Measurements from ENCODE around the gene OR6Y1. TPM values are rescaled to one million over a fixed set of nuclear protein-coding genes. Genes with fewer than 3 reads are reported as not detected.

OR6Y1 gene
- total RNA-seq, 1 donor: not detected

DNA sequence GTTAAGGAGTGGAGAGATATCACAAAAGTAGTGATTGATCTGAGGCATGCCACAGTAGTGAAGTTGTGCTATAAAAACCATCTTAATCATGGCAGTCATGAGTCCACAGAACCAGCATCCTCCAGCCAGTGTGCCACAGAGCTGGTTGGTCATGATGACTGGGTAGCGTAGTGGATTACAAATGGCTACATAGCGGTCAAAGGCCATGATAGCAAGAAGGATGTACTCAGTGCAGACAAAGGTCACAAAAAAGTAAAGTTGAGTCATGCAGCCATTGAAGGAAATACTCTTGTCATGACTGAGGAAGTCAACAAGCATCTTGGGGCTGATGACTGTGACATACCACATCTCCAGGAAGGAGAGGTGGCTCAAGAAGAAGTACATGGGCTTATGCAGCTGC lies 6.7 kb downstream of the OR6Y1 start:
- Histone ChIP-seq H3K27ac (ENCODE audit: low read depth, low read length) (no peak overlapping the region), H3K27me3 (ENCODE audit: insufficient read depth, low read length) (no peaks in the 10 kb centered on the region), H3K36me3 (ENCODE audit: insufficient read depth, low read length) (no peaks in the 10 kb centered on the region), H3K79me2 (ENCODE audit: insufficient read depth, low read length) (no peaks in the 10 kb centered on the region), H3K9me3 (ENCODE audit: low read depth, low read length) (no peaks in the 10 kb centered on the region), H3K4me2 (ENCODE audit: insufficient read depth, low read length) (no peak overlapping the region), H3K4me1 (ENCODE audit: insufficient read depth, low read length) (no peaks in the 10 kb centered on the region), H2AFZ (ENCODE audit: low read length) (no peak overlapping the region), H4K20me1 (ENCODE audit: insufficient read depth, low read length) (no peaks in the 10 kb centered on the region), H3K4me3 (ENCODE audit: insufficient read depth, low read length) (no peak overlapping the region)
- no peak for TF ChIP-seq CTCF (IDR thresholded peaks at IDR 0.05; ENCODE audit: extremely low read depth, low read depth, low read length)
- no peak for DNase-seq (ENCODE audit: insufficient read length, low spot score, missing footprints)

DNA sequence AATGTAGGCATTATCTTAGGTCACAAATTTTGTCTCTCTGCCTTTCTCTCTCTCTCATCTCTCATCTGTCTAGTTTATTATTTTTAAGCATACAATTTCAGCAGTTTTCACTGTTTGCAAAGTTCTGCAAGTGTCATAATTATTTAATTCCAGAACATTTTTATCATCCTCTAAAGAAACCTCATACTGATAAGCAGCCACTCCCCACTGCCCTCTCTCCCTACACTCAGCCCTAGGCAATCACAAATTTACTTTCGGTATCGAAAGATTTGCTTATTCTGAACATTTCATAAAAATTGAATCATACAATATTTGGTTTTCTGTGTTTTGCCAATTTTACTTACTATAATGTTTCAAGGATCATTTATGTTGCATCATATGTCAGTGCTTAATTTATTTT lies 16.6 kb downstream of the OR6Y1 start:
- H4K20me1 ChIP-seq (ENCODE audit: insufficient read depth, low read length): no peaks in the 10 kb centered on the region
- no peak for TF ChIP-seq CTCF (IDR thresholded peaks at IDR 0.05; ENCODE audit: extremely low read depth, low read depth, low read length)
- no peak for DNase-seq (ENCODE audit: insufficient read length, low spot score, missing footprints)
- no peaks in the 10 kb centered on the region for H3K9me3 ChIP-seq (ENCODE audit: low read depth, low read length)
- no peak overlapping the region for H3K27ac ChIP-seq (ENCODE audit: low read depth, low read length)
- no peaks in the 10 kb centered on the region for H3K79me2 ChIP-seq (ENCODE audit: insufficient read depth, low read length)
- H3K36me3 ChIP-seq (ENCODE audit: insufficient read depth, low read length): no peaks in the 10 kb centered on the region
- no peak overlapping the region for H3K4me2 ChIP-seq (ENCODE audit: insufficient read depth, low read length)
- no peaks in the 10 kb centered on the region for H3K4me1 ChIP-seq (ENCODE audit: insufficient read depth, low read length)
- no peak overlapping the region for H3K4me3 ChIP-seq (ENCODE audit: insufficient read depth, low read length)
- H3K27me3 ChIP-seq (ENCODE audit: insufficient read depth, low read length): no peaks in the 10 kb centered on the region
- no peak overlapping the region for H2AFZ ChIP-seq (ENCODE audit: low read length)

GRCh38 chr1:158534496-158534895 lies 19.7 kb downstream of the OR6Y1 start:
- H3K9me3 ChIP-seq (ENCODE audit: low read depth, low read length): no peaks in the 10 kb centered on the region
- no peaks in the 10 kb centered on the region for H3K36me3 ChIP-seq (ENCODE audit: insufficient read depth, low read length)
- no peak overlapping the region for H3K4me2 ChIP-seq (ENCODE audit: insufficient read depth, low read length)
- no peak overlapping the region for H3K4me3 ChIP-seq (ENCODE audit: insufficient read depth, low read length)
- H2AFZ ChIP-seq (ENCODE audit: low read length): no peak overlapping the region
- H4K20me1 ChIP-seq (ENCODE audit: insufficient read depth, low read length): no peaks in the 10 kb centered on the region
- no peak for DNase-seq (ENCODE audit: insufficient read length, low spot score, missing footprints)
- no peak overlapping the region for H3K27ac ChIP-seq (ENCODE audit: low read depth, low read length)
- H3K79me2 ChIP-seq (ENCODE audit: insufficient read depth, low read length): no peaks in the 10 kb centered on the region
- H3K4me1 ChIP-seq (ENCODE audit: insufficient read depth, low read length): no peaks in the 10 kb centered on the region
- no peak for TF ChIP-seq CTCF (IDR thresholded peaks at IDR 0.05; ENCODE audit: extremely low read depth, low read depth, low read length)
- H3K27me3 ChIP-seq (ENCODE audit: insufficient read depth, low read length): no peaks in the 10 kb centered on the region

DNA sequence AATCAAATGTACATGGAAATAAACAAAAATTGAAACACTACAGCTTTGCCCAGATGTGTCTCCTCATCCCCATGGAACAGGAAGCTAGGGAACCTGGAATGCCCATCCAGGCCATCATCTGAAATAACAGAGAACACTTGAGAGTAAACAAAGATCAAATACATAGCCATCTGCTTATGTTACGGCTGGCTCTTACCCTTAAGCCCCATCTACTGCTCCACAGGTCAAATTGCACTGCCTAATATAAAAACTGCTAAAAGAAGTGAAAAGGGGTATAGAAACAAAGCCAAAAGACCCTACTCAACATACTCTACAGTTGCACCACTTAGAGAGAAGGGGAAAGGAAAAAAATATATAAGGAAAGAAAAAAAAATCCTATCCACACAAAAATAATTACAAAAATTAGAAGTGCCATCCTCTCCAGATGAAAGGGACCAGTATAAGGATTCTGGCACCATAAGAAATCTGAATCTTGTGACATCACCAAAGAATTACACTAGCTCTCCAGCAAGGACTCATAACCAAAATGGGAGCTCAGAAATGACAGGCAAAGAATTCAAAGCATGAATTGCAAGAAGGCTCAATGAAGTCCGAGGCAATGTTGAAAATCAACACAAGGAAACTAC lies 26.9 kb downstream of the OR6Y1 start:
- Histone ChIP-seq H3K9me3 (ENCODE audit: low read depth, low read length) (no peaks in the 10 kb centered on the region), H3K4me1 (ENCODE audit: insufficient read depth, low read length) (no peaks in the 10 kb centered on the region), H3K4me2 (ENCODE audit: insufficient read depth, low read length) (no peak overlapping the region), H3K4me3 (ENCODE audit: insufficient read depth, low read length) (no peak overlapping the region), H3K27ac (ENCODE audit: low read depth, low read length) (no peak overlapping the region), H2AFZ (ENCODE audit: low read length) (no peak overlapping the region), H3K79me2 (ENCODE audit: insufficient read depth, low read length) (no peaks in the 10 kb centered on the region), H4K20me1 (ENCODE audit: insufficient read depth, low read length) (no peaks in the 10 kb centered on the region), H3K27me3 (ENCODE audit: insufficient read depth, low read length) (no peaks in the 10 kb centered on the region), H3K36me3 (ENCODE audit: insufficient read depth, low read length) (no peaks in the 10 kb centered on the region)
- DNase-seq (ENCODE audit: insufficient read length, low spot score, missing footprints): no peak
- TF ChIP-seq CTCF (IDR thresholded peaks at IDR 0.05; ENCODE audit: extremely low read depth, low read depth, low read length): peak; percentile 34
